ENCODE results near the gene BSND.

The BSND gene

DNA sequence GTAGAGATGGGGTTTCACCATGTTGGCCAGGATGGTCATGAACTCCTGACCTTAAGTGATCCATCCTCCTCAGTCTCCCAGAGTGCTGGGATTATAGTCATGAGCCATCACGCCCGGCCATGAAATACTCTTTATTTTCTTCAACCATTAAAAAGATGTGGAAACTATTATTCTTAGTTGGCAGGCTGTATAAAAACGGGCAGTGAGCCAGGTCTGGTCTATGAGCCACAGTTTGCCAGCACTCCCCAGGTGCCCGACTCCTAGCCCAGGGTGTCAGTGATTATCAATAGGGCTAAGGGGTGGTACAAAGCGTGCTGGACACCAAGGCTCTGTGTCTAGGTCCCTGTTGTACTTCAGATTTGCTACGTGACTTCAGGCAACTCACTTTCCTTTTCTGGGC lies 22.0 kb upstream of the BSND start:
- no peak for DNase-seq

DNA sequence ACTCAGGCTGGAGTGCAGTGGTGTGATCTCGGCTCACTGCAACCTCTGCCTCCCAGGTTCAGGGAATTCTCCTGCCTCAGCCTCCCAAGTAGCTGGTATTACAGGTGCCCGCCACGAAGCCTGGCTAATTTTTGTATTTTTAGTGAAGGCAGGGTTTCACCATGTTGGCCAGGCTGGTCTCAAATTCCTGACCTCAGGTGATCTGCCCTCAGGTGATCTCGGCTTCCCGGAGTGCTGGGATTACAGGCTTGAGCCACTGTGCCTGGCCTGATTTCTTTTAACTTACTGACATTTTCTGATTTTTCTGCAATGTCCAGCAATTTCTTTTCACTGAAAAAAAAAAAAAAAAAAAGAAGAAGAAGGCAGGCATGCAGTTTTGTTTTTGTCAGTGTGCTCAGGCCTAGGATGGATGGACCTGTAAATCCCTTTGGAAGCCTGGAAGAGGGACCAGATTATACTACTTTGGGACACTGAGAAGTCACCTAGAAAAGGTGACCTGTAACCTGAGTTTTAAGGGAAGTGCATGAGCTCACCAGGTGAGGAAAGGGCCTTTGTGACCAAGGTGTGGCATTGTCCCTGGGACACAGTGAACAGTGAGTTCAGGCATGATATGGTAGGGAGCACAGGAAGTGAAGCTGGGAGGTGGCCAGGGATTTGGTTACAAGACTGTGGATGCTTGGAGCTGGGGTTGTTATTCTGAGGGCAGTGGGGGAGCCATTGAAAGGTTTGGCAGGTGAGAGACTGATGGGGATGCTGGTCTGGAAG lies 21.0 kb upstream of the BSND start:
- DNase-seq = no peak

GRCh38 chr1:54978528-54979326 lies 20.0 kb upstream of the BSND start:
- no peak for DNase-seq

DNA sequence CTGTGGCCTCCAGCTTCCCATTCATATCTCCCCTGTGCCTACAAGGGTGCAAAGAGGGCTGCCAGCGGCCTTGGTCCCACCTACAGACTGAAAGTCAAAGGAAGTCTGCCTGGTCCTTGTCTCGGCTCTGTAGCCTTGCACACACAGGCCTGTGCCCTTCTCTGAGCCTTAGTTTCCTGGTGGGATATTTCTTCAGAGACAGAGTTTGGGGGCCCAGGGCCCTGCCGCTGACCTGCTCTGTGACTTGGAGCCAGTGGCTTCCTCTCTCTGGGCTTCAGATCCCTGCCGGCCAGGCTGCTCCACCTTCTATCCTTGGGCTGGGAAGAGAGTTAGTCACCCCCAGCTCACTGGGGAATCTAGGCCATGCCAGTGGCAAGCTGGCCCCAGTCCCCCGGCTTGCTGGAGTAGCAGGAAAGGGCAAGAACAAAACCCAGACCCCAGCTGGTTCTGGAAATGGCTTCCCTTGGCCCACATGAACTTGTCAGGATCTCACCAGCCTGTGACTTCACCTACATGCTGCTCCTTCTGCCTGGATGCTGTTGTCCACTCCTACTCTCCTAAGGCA lies 19.3 kb upstream of the BSND start:
- no peak for DNase-seq

- no peak for DNase-seq
Observed at GRCh38 chr1:54980046-54980527, 18.6 kb upstream of the BSND start.

DNA sequence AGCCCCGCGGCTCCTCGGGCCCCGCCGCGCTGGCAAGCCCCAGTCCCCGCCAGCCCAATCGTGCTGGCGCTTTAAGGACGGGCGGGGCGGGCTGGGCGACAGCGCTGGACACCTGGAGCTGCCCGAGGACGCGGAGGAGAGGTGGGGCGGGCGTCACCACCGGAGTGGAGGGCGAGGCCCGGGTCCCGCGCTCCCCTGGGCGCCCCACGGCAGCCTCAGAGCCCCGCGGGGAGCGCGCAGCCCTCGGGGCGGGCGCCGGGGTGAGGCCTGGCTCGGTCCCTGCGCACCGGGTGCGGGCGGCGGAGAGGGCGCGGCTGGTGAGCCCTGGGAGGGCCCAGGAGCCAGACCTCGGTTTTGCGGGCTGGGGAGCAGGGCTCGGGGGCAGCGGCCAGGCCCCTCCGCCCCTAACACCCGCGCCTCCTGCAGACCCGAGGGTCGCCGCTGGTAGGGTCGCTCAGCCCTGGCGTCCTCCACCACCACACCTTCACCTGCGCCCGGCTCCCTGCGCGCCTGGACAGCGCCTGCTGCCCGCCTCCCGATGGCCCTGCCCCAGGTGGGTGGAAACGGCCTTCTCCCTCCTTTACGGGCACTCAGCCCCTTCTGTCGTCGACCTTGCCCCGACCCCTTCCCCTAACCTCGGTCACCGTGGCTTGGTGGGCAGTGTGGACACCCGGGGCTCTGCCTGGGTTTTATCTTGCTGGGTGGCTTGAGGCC lies 18.0 kb upstream of the BSND start, which contains the start of gene TMEM61:
TSS of gene TMEM61 (plus strand) at position 101 of the 714 bp plus-strand sequence. CDS start at position 539, 438 bp downstream.
- no peak for DNase-seq

GRCh38 chr1:54981466-54981865 lies 17.3 kb upstream of the BSND start:
- DNase-seq = no peak

- DNase-seq = no peak
Observed at GRCh38 chr1:54982739-54983138, 16.0 kb upstream of the BSND start.

- DNase-seq = no peak
Observed at GRCh38 chr1:54984131-54984842, 14.4 kb upstream of the BSND start.

DNA sequence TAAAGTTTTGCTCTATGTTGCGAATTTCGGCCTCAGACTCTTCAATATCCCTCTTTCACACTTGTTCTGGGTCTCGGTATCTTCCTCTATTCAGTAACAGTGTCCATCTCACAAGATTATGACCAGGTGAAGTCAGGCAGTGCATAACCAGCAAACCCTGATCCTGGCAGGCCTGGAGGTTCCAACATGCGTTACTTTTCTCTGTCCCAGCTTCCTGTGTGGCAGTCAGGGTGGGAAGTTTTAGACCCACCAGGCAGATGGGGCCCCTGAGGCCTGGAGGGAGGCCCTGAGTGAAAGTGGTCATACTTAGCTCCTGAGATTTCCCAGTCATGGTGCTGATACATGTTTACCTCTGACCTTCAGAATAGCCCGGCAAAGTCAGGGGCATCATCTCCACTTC lies 13.2 kb upstream of the BSND start:
- no peak for DNase-seq

GRCh38 chr1:54986025-54986424 lies 12.7 kb upstream of the BSND start:
- no peak for DNase-seq

DNA sequence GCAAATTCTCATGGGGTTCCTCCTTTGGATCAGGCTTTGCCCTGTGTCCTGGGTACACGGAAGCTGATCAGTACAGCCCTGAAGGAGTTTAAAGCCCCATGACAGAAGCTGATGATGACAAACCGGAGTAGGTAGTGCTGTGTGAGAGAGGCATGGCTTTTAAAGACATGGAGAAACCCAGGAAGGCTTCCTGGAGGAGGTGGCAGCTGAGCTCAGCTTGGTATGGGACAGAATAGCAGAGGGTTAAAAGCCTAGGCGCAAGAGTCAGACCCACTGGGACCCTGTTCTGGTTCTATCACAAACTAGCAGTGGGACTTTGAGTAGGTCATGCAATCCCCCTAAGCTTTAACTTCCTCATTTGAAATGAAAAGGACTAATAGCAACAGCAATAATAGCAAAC lies 12.2 kb upstream of the BSND start:
- DNase-seq = no peak

DNA sequence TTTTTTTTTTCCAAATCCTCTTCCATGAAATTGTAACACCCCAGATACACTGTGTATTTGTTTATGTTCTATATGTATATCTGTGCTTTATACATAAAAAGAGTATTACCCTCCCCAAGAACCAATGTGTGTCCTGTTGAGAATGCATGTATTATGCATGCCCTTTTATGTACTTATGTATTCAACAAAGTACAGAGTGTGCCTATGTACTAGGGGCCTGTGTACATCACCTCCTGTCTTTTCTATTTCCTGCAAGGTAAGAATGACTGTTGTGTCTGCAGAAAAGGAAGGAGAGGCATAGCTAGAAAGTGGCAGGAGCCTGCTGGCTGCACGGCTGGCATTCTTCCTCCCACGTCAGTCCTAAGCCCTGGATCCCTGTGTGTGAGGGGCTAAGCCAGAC lies 11.3 kb upstream of the BSND start:
- DNase-seq = no peak

GRCh38 chr1:54987919-54988705 lies 10.6 kb upstream of the BSND start:
- no peak for DNase-seq

- no peak for DNase-seq
Observed at GRCh38 chr1:54988975-54989374, 9.8 kb upstream of the BSND start.

DNA sequence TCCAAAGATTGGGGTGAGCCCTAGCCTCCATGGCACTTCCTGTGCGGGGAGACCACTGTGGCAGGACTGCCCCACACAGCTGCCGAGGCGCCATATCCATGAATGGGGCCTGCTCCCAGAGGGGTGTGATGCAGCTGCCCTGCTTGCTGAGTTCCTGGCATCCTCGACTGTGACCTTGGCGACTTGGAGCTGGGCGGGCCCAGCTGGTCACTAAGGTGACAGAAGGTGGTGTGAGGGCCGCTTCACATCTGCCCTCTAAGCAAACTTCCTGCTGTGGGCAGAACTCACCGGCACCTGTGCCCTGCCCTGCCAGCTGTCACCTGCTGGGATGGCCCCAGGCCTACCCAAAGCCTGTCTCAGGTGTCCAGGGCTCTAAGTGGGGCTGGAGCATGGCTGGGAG lies 9.3 kb upstream of the BSND start:
- DNase-seq = no peak

- no peak for DNase-seq
Observed at GRCh38 chr1:54989968-54990810, 8.5 kb upstream of the BSND start.

DNA sequence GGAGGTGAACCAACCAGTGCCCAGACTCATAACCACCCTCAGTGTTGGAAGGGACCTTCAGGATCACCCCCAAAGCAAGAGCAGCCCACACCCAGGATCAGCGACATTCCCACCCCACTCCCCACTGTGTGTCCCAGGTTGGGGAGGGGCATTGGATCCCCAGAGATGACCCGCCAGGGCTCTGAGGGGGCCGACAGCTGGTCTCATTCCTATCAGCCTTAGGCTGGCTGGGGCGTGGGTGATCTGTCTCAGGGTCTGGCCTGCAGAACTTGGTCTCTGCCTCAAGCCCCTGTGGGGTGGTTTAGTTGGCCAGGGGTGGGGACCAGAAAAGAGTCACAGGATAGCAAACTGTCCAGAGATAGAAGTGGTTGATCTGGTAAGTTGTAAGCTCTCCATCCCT lies 7.8 kb upstream of the BSND start:
- DNase-seq = no peak

DNA sequence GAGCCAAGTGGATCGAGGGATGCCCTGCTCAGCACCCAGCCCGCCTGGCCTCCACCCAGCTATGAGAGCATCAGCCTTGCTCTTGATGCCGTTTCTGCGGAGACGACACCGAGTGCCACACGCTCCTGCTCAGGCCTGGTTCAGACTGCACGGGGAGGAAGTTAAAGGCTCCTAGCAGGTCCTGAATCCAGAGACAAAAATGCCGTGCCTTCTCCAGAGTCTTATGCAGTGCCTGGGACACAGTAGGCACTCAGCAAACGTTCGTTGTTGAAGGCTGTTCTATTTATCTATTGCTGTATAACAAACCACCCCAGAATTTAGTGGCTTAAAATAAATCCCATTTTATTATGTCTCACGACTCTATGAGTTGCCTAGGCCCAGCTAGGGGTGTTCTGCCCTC lies 6.8 kb upstream of the BSND start:
- no peak for DNase-seq

GRCh38 chr1:54993140-54993539 lies 5.6 kb upstream of the BSND start:
- DNase-seq = no peak

All from AML-193 (cell line).